ENCODE measurements around the gene RPS18. TPM values are rescaled to one million over a fixed set of nuclear protein-coding genes. Genes with fewer than 3 reads are reported as not detected.

The RPS18 gene
- total RNA-seq, 5 donors from 2014 or later (not counting 1 experiment from before 2014, with no cell fraction given), result 3,249 to 4,871 (median 4,590) TPM

- Mint-ChIP-seq H3K9me3 (no peaks in the 10 kb centered on the region), H3K4me1 (peaks cover 44 to 50% (median 49%) of the 10 kb centered on the region in 3 donors), H3K36me3 (peaks cover 34% of the 10 kb centered on the region), H3K27me3 (no peaks in the 10 kb centered on the region), H3K4me3 (peak overlapping the region; percentile 93 to 96 (median 96)), H3K27ac (peak overlapping the region; percentile 61 to 72)
- peaks cover 13 to 33% of the 10 kb centered on the region in 2 experiments for H3K4me1 ChIP-seq (ENCODE audit: control insufficient read depth in 1 of 2, extremely low read depth in 1 of 2, insufficient read depth in 2 of 2, low read length in 2 of 2)
- peaks cover 8 to 43% of the 10 kb centered on the region in 2 donors for H3K36me3 ChIP-seq (ENCODE audit: control insufficient read depth in 2 of 2, extremely low read depth in 1 of 2, insufficient read depth in 1 of 2, low read length in 1 of 2)
- H3K27ac ChIP-seq (ENCODE audit: low read length), result no peak overlapping the region
- 96% methylated on average over 11 of the region's 22 CpGs for WGBS (ENCODE audit: insufficient coverage)
- ChIA-PET POLR2A (no interaction called here), CTCF (interaction anchor here in 1 of 2 donors (0.5 kb wide), 1 partner anchor 83 kb away, joined by 4 read pairs; the partner anchor contains the start of gene HSD17B8)
- no peaks in the 10 kb centered on the region for H3K9me3 ChIP-seq
- DNase-seq (no peak), ATAC-seq (replicated peaks in 1 of 4) (no peak)
- no peaks in the 10 kb centered on the region for H3K27me3 ChIP-seq (replicated peaks in 1 of 2; ENCODE audit: control insufficient read depth in 2 of 2, extremely low read depth in 1 of 2, insufficient read depth in 2 of 2, low read length in 1 of 2)
- no peak overlapping the region for H3K4me3 ChIP-seq (ENCODE audit: control insufficient read depth in 1 of 2, extremely low read depth in 1 of 2, low read length in 1 of 2)
Measured at GRCh38 chr6:33286946-33287914, 15.4 kb downstream of the RPS18 start.

GRCh38 chr6:33288141-33288920 lies 16.5 kb downstream of the RPS18 start:
- Mint-ChIP-seq H3K36me3 (peaks cover 39% of the 10 kb centered on the region), H3K9me3 (no peaks in the 10 kb centered on the region), H3K4me3 (peak overlapping the region; percentile 93 to 96 (median 96)), H3K27me3 (no peaks in the 10 kb centered on the region), H3K27ac (peak overlapping the region; percentile 92 to 96), H3K4me1 (peaks cover 44 to 50% (median 49%) of the 10 kb centered on the region in 3 donors)
- Histone ChIP-seq H3K27me3 (replicated peaks in 1 of 2; ENCODE audit: control insufficient read depth in 2 of 2, extremely low read depth in 1 of 2, insufficient read depth in 2 of 2, low read length in 1 of 2) (no peaks in the 10 kb centered on the region), H3K27ac (ENCODE audit: low read length) (no peak overlapping the region), H3K4me1 (ENCODE audit: control insufficient read depth in 1 of 2, extremely low read depth in 1 of 2, insufficient read depth in 2 of 2, low read length in 2 of 2) (peaks cover 13 to 33% of the 10 kb centered on the region in 2 experiments), H3K9me3 (no peaks in the 10 kb centered on the region), H3K4me3 (ENCODE audit: control insufficient read depth in 1 of 2, extremely low read depth in 1 of 2, low read length in 1 of 2) (peak overlapping the region; percentile 82 to 97), H3K36me3 (ENCODE audit: control insufficient read depth in 2 of 2, extremely low read depth in 1 of 2, insufficient read depth in 1 of 2, low read length in 1 of 2) (peaks cover 8 to 42% of the 10 kb centered on the region in 2 donors)
- ChIA-PET CTCF (interaction anchor here (0.5 to 2.4 kb wide), 11 partner anchors 9 to 84 kb away, joined by 3 to 11 read pairs (median 4); partner anchors contain the start of genes B3GALT4 (in 1 of the 2), HSD17B8 (in 1 of the 2), RPS18 (in 1 of the 2) and VPS52 (in 1 of the 2)), POLR2A (interaction anchor here (0.8 to 2.8 kb wide), 5 partner anchors 9 to 17 kb away, joined by 3 to 10 read pairs (median 6); partner anchors contain the start of genes B3GALT4 (in 2 of the 2), RPS18 (in 1 of the 2) and VPS52 (in 1 of the 2))
- 2% methylated on average over 9 of the region's 21 CpGs for WGBS (ENCODE audit: insufficient coverage)
- ATAC-seq (replicated peaks in 1 of 4) (peak in 1 of 4 experiments; percentile 2), DNase-seq (no peak)

DNA sequence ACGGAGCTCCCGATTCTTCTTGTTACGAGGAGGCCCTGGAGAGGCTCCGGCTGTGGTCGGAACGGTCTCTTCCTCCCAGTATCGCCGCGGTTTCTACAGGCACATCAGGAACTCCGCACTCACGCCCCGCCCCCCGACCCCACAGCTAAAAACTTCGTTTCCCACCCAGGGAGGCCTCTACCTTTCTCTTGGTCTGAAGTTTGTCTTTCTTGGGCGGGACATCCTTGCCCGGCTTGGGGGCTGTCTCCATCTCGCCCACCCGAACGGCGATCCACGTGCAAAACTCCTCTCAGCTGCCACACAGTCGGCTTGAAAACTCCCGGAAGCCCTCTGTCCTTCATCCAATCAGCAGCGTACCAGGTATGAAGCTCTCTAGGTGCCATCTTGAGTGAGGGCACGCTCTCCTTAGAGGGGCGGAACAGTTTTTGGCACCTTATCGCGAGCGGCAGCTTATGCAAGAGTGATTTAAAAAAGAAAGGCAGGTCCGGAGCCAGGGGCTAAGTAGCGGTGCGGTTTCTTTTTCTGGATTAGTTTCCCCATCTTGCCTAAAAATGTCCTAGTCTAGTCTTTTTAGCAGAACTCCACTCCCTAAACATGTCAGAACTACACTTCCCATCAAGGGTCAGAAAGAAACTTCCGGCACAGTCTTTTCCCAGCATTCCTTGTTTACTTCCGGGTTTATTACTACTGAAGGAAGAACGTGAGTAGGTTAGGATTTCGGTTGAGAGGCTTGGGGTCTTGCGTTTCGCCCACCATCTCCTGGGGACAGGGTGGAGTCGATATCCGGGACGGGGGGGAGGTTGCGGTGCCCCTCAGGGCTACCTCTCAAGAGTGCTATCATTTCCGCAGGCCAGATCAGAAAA lies 17.3 kb downstream of the RPS18 start, which contains the start of the genes PFDN6 and WDR46:
TSS of gene PFDN6 (plus strand) at position 681 of the 863 bp plus-strand sequence. CDS start 256 bp downstream, outside the sequence.
TSS of gene WDR46 (minus strand) at position 319 of the 863 bp plus-strand sequence. CDS start at position 250, 69 bp downstream.
- no peaks in the 10 kb centered on the region for H3K9me3 Mint-ChIP-seq
- H3K27ac ChIP-seq (ENCODE audit: low read length), result peak within 1 kb of the TSS; percentile 65
- ATAC-seq (replicated peaks in 1 of 4), result peak; percentile 95 to 96 (median 96)
- peaks cover 42% of the 10 kb centered on the region for H3K36me3 Mint-ChIP-seq
- ChIA-PET POLR2A (interaction anchor here (0.5 to 2.8 kb wide), 8 partner anchors 8 to 57 kb away, joined by 3 to 10 read pairs (median 4); partner anchors contain the start of genes B3GALT4 (in 2 of the 2), RPS18 (in 1 of the 2) and VPS52 (in 1 of the 2)), CTCF (interaction anchor here (0.5 to 2.4 kb wide), 13 partner anchors 8 to 434 kb away, joined by 3 to 11 read pairs (median 4); partner anchors contain the start of genes B3GALT4 (in 1 of the 2), RPS18 (in 1 of the 2), VPS52 (in 1 of the 2) and ZBTB22 (in 1 of the 2))
- H3K36me3 ChIP-seq (ENCODE audit: control insufficient read depth in 2 of 2, extremely low read depth in 1 of 2, insufficient read depth in 1 of 2, low read length in 1 of 2), result peaks cover 8 to 46% of the 10 kb centered on the region in 2 donors
- H3K27ac Mint-ChIP-seq, result peak within 1 kb of the TSS; percentile 92 to 96
- 0% methylated on average over 37 of the region's 43 CpGs for WGBS (ENCODE audit: insufficient coverage)
- peak within 1 kb of the TSS; percentile 93 to 96 (median 96) for H3K4me3 Mint-ChIP-seq
- H3K27me3 Mint-ChIP-seq, result no peaks in the 10 kb centered on the region
- no peaks in the 10 kb centered on the region for H3K9me3 ChIP-seq
- peaks cover 44 to 50% (median 49%) of the 10 kb centered on the region in 3 donors for H3K4me1 Mint-ChIP-seq
- no peaks in the 10 kb centered on the region for H3K27me3 ChIP-seq (replicated peaks in 1 of 2; ENCODE audit: control insufficient read depth in 2 of 2, extremely low read depth in 1 of 2, insufficient read depth in 2 of 2, low read length in 1 of 2)
- peak; percentile 67 to 90 (median 82) for DNase-seq
- peaks cover 13 to 33% of the 10 kb centered on the region in 2 experiments for H3K4me1 ChIP-seq (ENCODE audit: control insufficient read depth in 1 of 2, extremely low read depth in 1 of 2, insufficient read depth in 2 of 2, low read length in 2 of 2)
- H3K4me3 ChIP-seq (ENCODE audit: control insufficient read depth in 1 of 2, extremely low read depth in 1 of 2, low read length in 1 of 2), result peak within 1 kb of the TSS; percentile 82 to 97

- Mint-ChIP-seq H3K4me1 (peaks cover 44 to 50% (median 47%) of the 10 kb centered on the region in 3 donors), H3K36me3 (peaks cover 39% of the 10 kb centered on the region), H3K9me3 (no peaks in the 10 kb centered on the region), H3K27ac (peak overlapping the region; percentile 92 to 96), H3K27me3 (no peaks in the 10 kb centered on the region), H3K4me3 (peak overlapping the region; percentile 93 to 96 (median 96))
- ChIA-PET POLR2A (interaction anchor here (0.5 to 2.8 kb wide), 5 partner anchors 12 to 56 kb away, joined by 3 to 10 read pairs (median 3); partner anchors contain the start of gene B3GALT4 (in 2 of the 2)), CTCF (interaction anchor here (0.5 to 2.4 kb wide), 9 partner anchors 9 to 435 kb away, joined by 4 to 11 read pairs (median 6); partner anchors contain the start of genes ZBTB22 (in 2 of the 2), B3GALT4 (in 1 of the 2), RPS18 (in 1 of the 2) and VPS52 (in 1 of the 2))
- Histone ChIP-seq H3K4me3 (ENCODE audit: control insufficient read depth in 1 of 2, extremely low read depth in 1 of 2, low read length in 1 of 2) (peak overlapping the region; percentile 82 to 97), H3K9me3 (no peaks in the 10 kb centered on the region), H3K27me3 (replicated peaks in 1 of 2; ENCODE audit: control insufficient read depth in 2 of 2, extremely low read depth in 1 of 2, insufficient read depth in 2 of 2, low read length in 1 of 2) (no peaks in the 10 kb centered on the region), H3K4me1 (ENCODE audit: control insufficient read depth in 1 of 2, extremely low read depth in 1 of 2, insufficient read depth in 2 of 2, low read length in 2 of 2) (peaks cover 13 to 33% of the 10 kb centered on the region in 2 experiments), H3K36me3 (ENCODE audit: control insufficient read depth in 2 of 2, extremely low read depth in 1 of 2, insufficient read depth in 1 of 2, low read length in 1 of 2) (peaks cover 8 to 52% of the 10 kb centered on the region in 2 donors), H3K27ac (ENCODE audit: low read length) (peak overlapping the region; percentile 65)
- ATAC-seq (replicated peaks in 1 of 4) (peak in 1 of 4 experiments; percentile 25), DNase-seq (no peak)
- 0% methylated on average over 4 of the region's 14 CpGs for WGBS (ENCODE audit: insufficient coverage)
Measured at GRCh38 chr6:33289784-33290315, 18.0 kb downstream of the RPS18 start.

DNA sequence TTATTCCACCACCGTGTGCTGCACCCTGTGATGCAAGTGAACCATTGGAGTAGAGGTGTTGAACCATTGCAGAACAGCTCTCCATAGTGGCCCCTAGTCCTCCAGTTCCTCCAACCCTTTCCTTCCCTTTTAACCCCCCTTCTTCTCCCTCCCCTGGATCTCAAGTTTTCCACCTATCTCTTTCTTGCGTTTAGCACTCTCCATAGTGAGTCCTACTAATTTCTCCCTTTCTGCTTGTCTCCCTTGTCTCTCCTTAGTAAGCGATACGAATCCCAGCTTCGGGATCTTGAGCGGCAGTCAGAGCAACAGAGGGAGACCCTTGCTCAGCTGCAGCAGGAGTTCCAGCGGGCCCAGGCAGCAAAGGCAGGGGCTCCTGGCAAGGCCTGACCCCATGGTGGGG lies 18.6 kb downstream of the RPS18 start:
- H3K9me3 ChIP-seq, result no peaks in the 10 kb centered on the region
- ATAC-seq (replicated peaks in 1 of 4) (no peak), DNase-seq (no peak)
- H3K36me3 ChIP-seq (ENCODE audit: control insufficient read depth in 2 of 2, extremely low read depth in 1 of 2, insufficient read depth in 1 of 2, low read length in 1 of 2), result peaks cover 8 to 54% of the 10 kb centered on the region in 2 donors
- peak overlapping the region; percentile 65 for H3K27ac ChIP-seq (ENCODE audit: low read length)
- H3K4me1 ChIP-seq (ENCODE audit: control insufficient read depth in 1 of 2, extremely low read depth in 1 of 2, insufficient read depth in 2 of 2, low read length in 2 of 2), result peaks cover 13 to 33% of the 10 kb centered on the region in 2 experiments
- Mint-ChIP-seq H3K27me3 (no peaks in the 10 kb centered on the region), H3K4me3 (peak overlapping the region; percentile 93 to 96 (median 96)), H3K27ac (peak overlapping the region; percentile 92 to 96), H3K9me3 (no peaks in the 10 kb centered on the region), H3K4me1 (peaks cover 44 to 51% (median 47%) of the 10 kb centered on the region in 3 donors), H3K36me3 (peaks cover 39% of the 10 kb centered on the region)
- ChIA-PET CTCF (interaction anchor here in 1 of 2 donors (1.0 kb wide), 1 partner anchor 9 kb away, joined by 3 read pairs; no protein-coding TSS in a partner anchor), POLR2A (interaction anchor here in 1 of 2 donors (2.8 kb wide), 1 partner anchor 13 kb away, joined by 10 read pairs; the partner anchor contains the start of gene B3GALT4)
- H3K27me3 ChIP-seq (replicated peaks in 1 of 2; ENCODE audit: control insufficient read depth in 2 of 2, extremely low read depth in 1 of 2, insufficient read depth in 2 of 2, low read length in 1 of 2), result no peaks in the 10 kb centered on the region
- WGBS (ENCODE audit: insufficient coverage), result 100% methylated on average over 1 of the region's 7 CpGs
- H3K4me3 ChIP-seq (ENCODE audit: control insufficient read depth in 1 of 2, extremely low read depth in 1 of 2, low read length in 1 of 2), result peak overlapping the region in 1 of 2 donors; percentile 97
